GM15510 (cell line): ENCODE data around the gene AUTS2.

Experiments
- POLR2A ChIP-seq: IDR thresholded peaks from 3 replicates; pipeline ENCODE4 v1.6.1; 2011; ENCODE audit warnings: borderline replicate concordance; ENCODE audit not compliant: insufficient read length; ENCODE audit errors: extremely low read depth

Gene AUTS2

GRCh38 chr7:70694971-70695794 is 1096.9 kb downstream of the AUTS2 start:
- TF ChIP-seq POLR2A, result no peak

GRCh38 chr7:70695795-70696083 is 1097.5 kb downstream of the AUTS2 start:
- no peak for TF ChIP-seq POLR2A

- TF ChIP-seq POLR2A, result no peak
Observed at GRCh38 chr7:70696201-70696754, 1098.0 kb downstream of the AUTS2 start.

GRCh38 chr7:70698219-70698832 is 1100.1 kb downstream of the AUTS2 start:
- no peak for TF ChIP-seq POLR2A

GRCh38 chr7:70699271-70699670 is 1101.0 kb downstream of the AUTS2 start:
- TF ChIP-seq POLR2A, result no peak

GRCh38 chr7:70700055-70700940 is 1102.0 kb downstream of the AUTS2 start:
- TF ChIP-seq POLR2A, result no peak

GRCh38 chr7:70700941-70701425 is 1102.7 kb downstream of the AUTS2 start:
- no peak for TF ChIP-seq POLR2A

GRCh38 chr7:70701477-70701876 is 1103.2 kb downstream of the AUTS2 start:
- TF ChIP-seq POLR2A, result no peak

GRCh38 chr7:70701991-70702390 is 1103.7 kb downstream of the AUTS2 start:
- no peak for TF ChIP-seq POLR2A

- no peak for TF ChIP-seq POLR2A
Observed at GRCh38 chr7:70703785-70704184, 1105.5 kb downstream of the AUTS2 start.

- no peak for TF ChIP-seq POLR2A
Observed at GRCh38 chr7:70704831-70705346, 1106.6 kb downstream of the AUTS2 start.

GRCh38 chr7:70706204-70706603 is 1107.9 kb downstream of the AUTS2 start:
- no peak for TF ChIP-seq POLR2A

GRCh38 chr7:70706698-70707097 is 1108.4 kb downstream of the AUTS2 start:
- TF ChIP-seq POLR2A, result no peak

- no peak for TF ChIP-seq POLR2A
Observed at GRCh38 chr7:70707823-70708243, 1109.6 kb downstream of the AUTS2 start.
